Measurements from ENCODE around the gene SMG6.

The SMG6 gene

GRCh38 chr17:2275722-2276121, 27.9 kb downstream of the SMG6 start:
- Histone ChIP-seq H3K9me3 (ENCODE audit: low read length) (no peaks in the 10 kb centered on the region), H3K4me2 (ENCODE audit: low read length) (no peak overlapping the region), H3K9ac (ENCODE audit: low read length) (no peak overlapping the region), H3K36me3 (ENCODE audit: insufficient read depth, low read length) (peaks cover 13% of the 10 kb centered on the region), H3K27me3 (ENCODE audit: insufficient read depth, low read length) (no peaks in the 10 kb centered on the region), H3K79me2 (ENCODE audit: insufficient read depth, low read length) (no peaks in the 10 kb centered on the region), H3K4me1 (ENCODE audit: insufficient read depth, low read length, severe bottlenecking) (no peaks in the 10 kb centered on the region), H3K9me2 (ENCODE audit: low read depth, low read length) (no peaks in the 10 kb centered on the region), H3K4me3 (ENCODE audit: low read depth, low read length, poor library complexity, severe bottlenecking) (no peak overlapping the region), H4K20me1 (ENCODE audit: insufficient read depth, low read length) (no peaks in the 10 kb centered on the region), H2AFZ (ENCODE audit: low read length) (no peak overlapping the region), H3F3A (ENCODE audit: insufficient read depth, low read length) (no peaks in the 10 kb centered on the region), H3K27ac (ENCODE audit: low read depth, low read length, poor library complexity, severe bottlenecking) (no peak overlapping the region)
- no peak for TF ChIP-seq CTCF (IDR thresholded peaks at IDR 0.05; ENCODE audit: low read length)
- no peak for TF ChIP-seq EZH2 (IDR thresholded peaks at IDR 0.05; ENCODE audit: borderline replicate concordance, low read length)

- no peaks in the 10 kb centered on the region for H3K9me3 ChIP-seq (ENCODE audit: low read length)
- no peak overlapping the region for H2AFZ ChIP-seq (ENCODE audit: low read length)
- no peaks in the 10 kb centered on the region for H3F3A ChIP-seq (ENCODE audit: insufficient read depth, low read length)
- H4K20me1 ChIP-seq (ENCODE audit: insufficient read depth, low read length) = no peaks in the 10 kb centered on the region
- TF ChIP-seq EZH2 (IDR thresholded peaks at IDR 0.05; ENCODE audit: borderline replicate concordance, low read length) = no peak
- no peak for TF ChIP-seq CTCF (IDR thresholded peaks at IDR 0.05; ENCODE audit: low read length)
- H3K9ac ChIP-seq (ENCODE audit: low read length) = no peak overlapping the region
- no peak overlapping the region for H3K4me3 ChIP-seq (ENCODE audit: low read depth, low read length, poor library complexity, severe bottlenecking)
- peaks cover 5% of the 10 kb centered on the region; the same call in 1 of the 2 replicates for H3K36me3 ChIP-seq (ENCODE audit: insufficient read depth, low read length)
- H3K27me3 ChIP-seq (ENCODE audit: insufficient read depth, low read length) = no peaks in the 10 kb centered on the region
- H3K4me1 ChIP-seq (ENCODE audit: insufficient read depth, low read length, severe bottlenecking) = no peaks in the 10 kb centered on the region
- H3K79me2 ChIP-seq (ENCODE audit: insufficient read depth, low read length) = no peaks in the 10 kb centered on the region
- H3K27ac ChIP-seq (ENCODE audit: low read depth, low read length, poor library complexity, severe bottlenecking) = no peak overlapping the region
- no peaks in the 10 kb centered on the region for H3K9me2 ChIP-seq (ENCODE audit: low read depth, low read length)
- no peak overlapping the region for H3K4me2 ChIP-seq (ENCODE audit: low read length)
Observed at GRCh38 chr17:2274414-2274813, 29.2 kb downstream of the SMG6 start.

- Histone ChIP-seq H3F3A (ENCODE audit: insufficient read depth, low read length) (0 out of 2 replicates have a peak, but pooled peaks cover 2% of the 10 kb centered on the region), H3K36me3 (ENCODE audit: insufficient read depth, low read length) (no peaks in the 10 kb centered on the region), H3K9me2 (ENCODE audit: low read depth, low read length) (no peaks in the 10 kb centered on the region), H3K4me1 (ENCODE audit: insufficient read depth, low read length, severe bottlenecking) (peaks cover 3% of the 10 kb centered on the region), H3K79me2 (ENCODE audit: insufficient read depth, low read length) (no peaks in the 10 kb centered on the region), H3K9ac (ENCODE audit: low read length) (no peak overlapping the region), H3K27me3 (ENCODE audit: insufficient read depth, low read length) (no peaks in the 10 kb centered on the region), H4K20me1 (ENCODE audit: insufficient read depth, low read length) (no peaks in the 10 kb centered on the region), H2AFZ (ENCODE audit: low read length) (no peak overlapping the region), H3K9me3 (ENCODE audit: low read length) (no peaks in the 10 kb centered on the region), H3K27ac (ENCODE audit: low read depth, low read length, poor library complexity, severe bottlenecking) (no peak overlapping the region), H3K4me3 (ENCODE audit: low read depth, low read length, poor library complexity, severe bottlenecking) (no peak overlapping the region), H3K4me2 (ENCODE audit: low read length) (no peak overlapping the region)
- TF ChIP-seq EZH2 (IDR thresholded peaks at IDR 0.05; ENCODE audit: borderline replicate concordance, low read length) (no peak), CTCF (IDR thresholded peaks at IDR 0.05; ENCODE audit: low read length) (no peak)
Observed at GRCh38 chr17:2271985-2272702, 31.4 kb downstream of the SMG6 start.

Measured in OCI-LY1 (cell line).